HFFc6 (cell line): Measurements from ENCODE around the gene OSER1. TPM values are rescaled to one million over a fixed set of nuclear protein-coding genes. Genes with fewer than 3 reads are reported as not detected.

Experiments used
- DNase-seq: peaks from one replicate; pipeline ENCODE4 v3.0.0-alpha.2; 2018
- H3K27ac Mint-ChIP-seq: 2 replicates; pipeline ENCODE4 v1.8.0; 2020; ENCODE audit warnings: mild to moderate bottlenecking, mixed read lengths
- H3K27me3 Mint-ChIP-seq: 2 replicates; pipeline ENCODE4 v1.8.0; 2021; ENCODE audit warnings: mild to moderate bottlenecking, moderate library complexity, mixed read lengths; ENCODE audit not compliant: insufficient read depth
- H3K36me3 Mint-ChIP-seq: 2 replicates; pipeline ENCODE4 v1.8.0; 2021; ENCODE audit warnings: low read depth, mixed read lengths
- H3K4me1 Mint-ChIP-seq: 2 replicates; pipeline ENCODE4 v1.8.0; 2020; ENCODE audit warnings: low read depth, mixed read lengths
- H3K4me3 Mint-ChIP-seq: 2 replicates; pipeline ENCODE4 v1.8.0; 2020; ENCODE audit warnings: mild to moderate bottlenecking, moderate library complexity, mixed read lengths
- H3K9me3 Mint-ChIP-seq: 2 replicates; pipeline ENCODE4 v1.8.0; 2020; ENCODE audit warnings: mild to moderate bottlenecking, mixed read lengths
- CTCF ChIP-seq: fragments of 200-600 bp; sonication (generic); IDR thresholded peaks from 2 replicates; pipeline ENCODE4 v1.5.0; 2021; ENCODE audit warnings: antibody characterized with exemption, mild to moderate bottlenecking
- total RNA-seq, 6 experiments: library from RNA; stranded (reverse); fragmentation: NEBNext Ultra II Directional; extraction: Animal tissue kit (Norgen Biotek cat#: 25700); gene quantifications; 2 replicates in 1 of 6; 3 replicates in 5 of 6; pipeline ENCODE4 v1.2.3, GENCODE V29; 2021

The OSER1 gene
- total RNA-seq, 6 experiments from 2014 or later, result 33.1 to 38.8 (median 36.2) TPM

GRCh38 chr20:44231713-44232468, 21.3 kb upstream of the OSER1 start:
- peak; percentile 12; the same call in 1 of the 2 replicates for TF ChIP-seq CTCF
- DNase-seq, result no peak
- H3K27ac Mint-ChIP-seq, result no peak overlapping the region
- H3K4me1 Mint-ChIP-seq, result no peaks in the 10 kb centered on the region
- no peak overlapping the region for H3K4me3 Mint-ChIP-seq
- H3K27me3 Mint-ChIP-seq, result peaks cover 18% of the 10 kb centered on the region
- no peaks in the 10 kb centered on the region for H3K9me3 Mint-ChIP-seq
- H3K36me3 Mint-ChIP-seq, result no peaks in the 10 kb centered on the region

DNA sequence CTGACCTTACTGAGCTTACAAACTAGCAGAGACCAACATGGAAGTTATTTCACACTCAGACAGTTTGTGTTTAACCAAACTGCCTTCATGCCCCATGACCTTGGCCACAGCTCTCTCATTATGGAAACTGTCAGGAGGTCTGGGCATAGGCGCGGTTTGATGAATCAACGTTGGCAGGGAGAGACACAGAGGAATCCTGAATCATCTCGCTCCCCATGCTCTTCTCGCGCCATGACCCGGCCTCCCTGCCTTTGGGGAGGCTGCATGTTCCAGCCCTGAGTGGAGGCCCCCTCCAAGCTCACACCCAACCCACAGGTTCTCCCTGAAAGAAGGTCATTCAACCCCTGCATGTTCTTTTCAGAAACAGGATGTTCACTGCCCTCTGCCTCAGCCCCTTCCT, 20.6 kb upstream of the OSER1 start:
- no peaks in the 10 kb centered on the region for H3K36me3 Mint-ChIP-seq
- H3K27ac Mint-ChIP-seq, result no peak overlapping the region
- H3K4me3 Mint-ChIP-seq, result no peak overlapping the region
- no peak for TF ChIP-seq CTCF
- no peak for DNase-seq
- H3K4me1 Mint-ChIP-seq, result no peaks in the 10 kb centered on the region
- no peaks in the 10 kb centered on the region for H3K9me3 Mint-ChIP-seq
- peaks cover 15% of the 10 kb centered on the region for H3K27me3 Mint-ChIP-seq

GRCh38 chr20:44228465-44229258, 18.1 kb upstream of the OSER1 start:
- Mint-ChIP-seq H3K27ac (no peak overlapping the region), H3K9me3 (no peaks in the 10 kb centered on the region), H3K4me1 (no peaks in the 10 kb centered on the region), H3K36me3 (no peaks in the 10 kb centered on the region), H3K4me3 (no peak overlapping the region), H3K27me3 (peaks cover 17% of the 10 kb centered on the region)
- TF ChIP-seq CTCF, result no peak
- DNase-seq, result no peak

GRCh38 chr20:44224637-44225036, 14.1 kb upstream of the OSER1 start:
- Mint-ChIP-seq H3K4me1 (no peaks in the 10 kb centered on the region), H3K4me3 (no peak overlapping the region), H3K9me3 (no peaks in the 10 kb centered on the region), H3K27me3 (peaks cover 6% of the 10 kb centered on the region; the same call in 1 of the 2 replicates), H3K36me3 (no peaks in the 10 kb centered on the region), H3K27ac (no peak overlapping the region)
- DNase-seq, result no peak
- TF ChIP-seq CTCF, result no peak

DNA sequence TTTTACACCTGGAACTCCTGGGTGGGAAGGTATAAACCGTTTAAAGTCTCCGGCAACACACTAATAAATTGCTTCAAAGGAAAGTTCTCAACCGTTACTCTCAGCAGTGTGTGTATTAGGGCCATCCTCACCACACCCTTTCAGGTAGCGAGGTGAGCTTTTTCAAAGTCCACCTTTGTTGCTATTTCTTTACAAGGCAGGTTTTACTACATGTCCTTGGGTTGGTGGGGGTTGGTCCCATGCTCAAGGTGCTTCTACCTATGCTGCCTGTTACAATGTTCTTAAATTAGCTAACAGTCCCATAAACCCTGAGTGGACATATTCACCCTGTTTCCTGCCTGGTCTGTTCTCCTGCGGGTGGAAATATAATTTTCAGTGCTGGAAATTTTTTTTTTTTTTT, 13.2 kb upstream of the OSER1 start:
- DNase-seq, result no peak
- H3K9me3 Mint-ChIP-seq, result no peaks in the 10 kb centered on the region
- H3K4me3 Mint-ChIP-seq, result no peak overlapping the region
- TF ChIP-seq CTCF, result no peak
- no peaks in the 10 kb centered on the region for H3K36me3 Mint-ChIP-seq
- no peak overlapping the region for H3K27ac Mint-ChIP-seq
- peaks cover 5% of the 10 kb centered on the region for H3K27me3 Mint-ChIP-seq
- H3K4me1 Mint-ChIP-seq, result no peaks in the 10 kb centered on the region
